GM18520 (cell line): ENCODE measurements around the gene RMRP.
"Not testable (repeated sequence)": the region's sequence is repeated elsewhere in the genome, so short reads cannot be mapped to it uniquely, and the experiment has no call there.

Source experiments
- ATAC-seq: cut with Tn5 transposase; IDR thresholded peaks from one replicate; pipeline ENCODE4 v1.9.1; 2021; ENCODE audit not compliant: unreplicated experiment

RMRP gene

DNA sequence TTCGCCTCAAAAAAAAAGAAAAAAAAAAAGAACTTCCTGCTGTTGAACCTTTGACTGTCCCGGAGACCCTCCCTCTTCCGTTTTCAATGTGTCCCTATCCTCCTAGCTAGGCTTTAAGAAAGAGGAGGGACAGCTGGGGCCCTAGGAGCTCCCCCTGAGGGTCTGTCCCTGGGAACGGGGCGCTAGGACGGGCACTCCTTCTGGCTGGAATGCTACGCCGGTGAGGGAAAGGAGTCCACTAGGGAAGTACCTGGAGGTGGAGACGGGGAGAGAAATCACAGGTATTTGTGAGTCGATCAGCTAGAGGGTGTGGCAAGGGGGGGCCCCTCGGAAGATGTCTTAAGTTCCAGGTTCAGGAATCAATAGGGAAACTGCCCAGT lies 11.7 kb downstream of the RMRP start:
- no peak for ATAC-seq

DNA sequence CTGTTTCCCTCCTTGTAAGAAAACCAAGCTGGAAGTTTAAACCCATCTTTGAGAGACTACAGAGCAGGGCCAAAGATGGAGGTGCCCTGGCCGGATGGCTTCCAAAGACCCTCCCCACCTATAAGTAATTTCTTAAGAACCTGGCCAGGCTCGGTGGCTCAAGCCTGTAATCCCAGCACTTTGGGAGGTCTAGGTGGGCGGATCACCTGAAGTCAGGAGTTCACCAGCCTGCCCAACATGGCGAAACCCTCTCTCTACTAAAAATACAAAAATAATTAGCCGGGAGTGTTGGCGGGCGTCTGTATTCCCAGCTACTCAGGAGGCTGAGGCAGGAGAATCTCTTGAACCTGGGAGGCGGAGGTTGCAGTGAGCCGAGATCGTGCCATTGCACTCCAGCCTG lies 12.1 kb downstream of the RMRP start:
- ATAC-seq = not testable (repeated sequence)

GRCh38 chr9:35643046-35643445 lies 14.8 kb downstream of the RMRP start:
- no peak for ATAC-seq

DNA sequence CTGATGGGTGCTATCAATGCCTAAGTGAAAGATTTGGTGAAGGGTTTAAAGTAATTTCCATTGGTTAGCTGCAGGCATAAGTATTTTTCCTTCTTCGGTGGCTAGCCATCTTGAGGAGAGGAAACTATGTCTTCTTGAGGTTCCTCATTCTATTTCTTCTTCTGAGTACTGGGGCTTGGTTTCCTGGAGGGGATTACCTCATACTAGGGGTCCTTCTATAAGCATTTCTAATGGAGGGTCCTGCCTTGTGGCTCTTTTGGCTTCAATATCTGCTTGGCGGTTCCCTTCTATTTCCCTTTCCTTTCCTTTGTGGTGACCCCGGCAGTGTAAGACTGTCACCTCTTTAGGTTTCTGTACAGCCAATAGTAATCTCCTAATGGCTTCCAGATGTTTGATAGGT lies 16.3 kb downstream of the RMRP start:
- not testable (repeated sequence) for ATAC-seq

GRCh38 chr9:35640431-35640830 lies 17.4 kb downstream of the RMRP start:
- not testable (repeated sequence) for ATAC-seq

DNA sequence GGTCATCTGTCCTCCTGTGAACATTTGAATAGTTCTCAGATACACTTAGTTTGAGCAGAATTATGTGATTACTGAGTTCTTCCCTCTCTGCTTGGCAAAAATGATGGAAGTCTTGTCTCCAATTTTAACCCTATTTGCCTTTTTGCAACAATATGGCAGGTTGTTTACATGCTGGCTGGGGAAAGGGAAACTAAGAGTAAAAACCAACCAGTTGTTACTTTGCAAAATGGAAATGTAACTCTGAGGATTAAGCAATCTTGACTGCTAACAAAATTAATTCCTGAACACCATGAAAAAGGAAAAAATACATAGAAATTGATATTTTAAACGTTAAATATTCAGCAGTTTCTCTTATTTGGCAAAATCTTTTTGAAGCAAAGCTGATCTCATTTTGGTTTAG lies 18.2 kb downstream of the RMRP start:
- ATAC-seq = no peak

DNA sequence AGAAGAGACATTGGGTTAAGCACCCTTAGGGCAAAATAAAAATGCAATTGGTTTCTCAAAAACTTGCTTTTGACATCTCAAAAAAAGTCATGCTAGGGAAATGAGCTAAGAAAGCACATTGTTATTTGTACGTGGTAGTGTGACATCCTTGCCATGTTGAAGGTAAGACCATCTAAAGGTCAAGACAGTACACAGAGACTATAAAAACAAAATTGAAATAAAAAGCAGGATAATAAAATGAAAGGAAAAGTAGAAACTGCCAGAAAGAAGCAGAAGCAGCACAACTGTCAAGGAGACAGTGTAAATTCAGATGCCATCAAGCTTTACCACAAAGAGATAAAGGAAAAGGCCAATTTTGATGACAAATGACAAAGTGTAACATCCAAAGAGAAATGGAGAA lies 18.6 kb downstream of the RMRP start:
- not testable (repeated sequence) for ATAC-seq

DNA sequence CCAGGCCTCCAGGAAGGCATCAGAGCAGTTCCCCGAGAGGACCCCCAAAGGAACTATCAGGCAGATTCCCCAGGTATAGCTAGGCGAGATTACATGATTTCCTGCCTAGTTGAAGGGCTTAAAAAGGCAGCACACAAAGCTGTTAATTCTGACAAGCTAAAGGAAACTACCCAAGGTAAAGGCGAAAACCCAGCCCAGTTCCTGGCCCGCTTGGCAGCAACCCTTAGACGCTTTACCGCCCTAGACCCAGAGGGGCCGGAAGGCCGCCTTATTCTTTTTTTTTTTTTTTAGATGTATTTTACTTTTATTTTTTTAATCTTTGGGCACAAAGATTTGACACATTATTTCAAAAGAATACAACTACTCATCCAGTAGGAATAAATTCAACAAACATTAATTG lies 19.1 kb downstream of the RMRP start:
- not testable (repeated sequence) for ATAC-seq

DNA sequence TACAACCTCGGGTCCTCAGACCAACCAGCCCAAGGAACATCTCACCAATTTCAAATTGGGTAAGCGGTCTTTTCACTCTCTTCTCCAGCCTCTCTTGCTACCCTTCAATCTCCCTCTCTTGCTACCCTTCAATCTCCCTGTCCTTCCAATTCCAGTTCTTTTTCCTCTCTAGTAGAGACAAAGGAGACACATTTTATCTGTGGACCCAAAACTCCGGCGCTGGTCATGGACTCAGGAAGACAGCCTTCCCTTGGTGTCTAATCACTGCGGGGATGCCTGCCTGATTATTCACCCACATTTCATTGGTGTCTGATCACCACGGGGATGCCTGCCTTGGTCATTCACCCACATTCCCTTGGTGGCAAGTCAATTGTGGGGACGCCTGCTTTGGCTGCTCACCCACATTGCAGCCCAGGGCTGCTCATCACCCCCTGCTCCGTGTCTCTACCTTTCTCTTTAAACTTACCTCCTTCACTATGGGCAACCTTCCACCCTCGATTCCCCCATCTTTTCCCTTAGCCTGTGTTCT lies 20.3 kb downstream of the RMRP start:
- ATAC-seq = not testable (repeated sequence)

GRCh38 chr9:35636877-35637246 lies 21.0 kb downstream of the RMRP start:
- ATAC-seq = not testable (repeated sequence)

DNA sequence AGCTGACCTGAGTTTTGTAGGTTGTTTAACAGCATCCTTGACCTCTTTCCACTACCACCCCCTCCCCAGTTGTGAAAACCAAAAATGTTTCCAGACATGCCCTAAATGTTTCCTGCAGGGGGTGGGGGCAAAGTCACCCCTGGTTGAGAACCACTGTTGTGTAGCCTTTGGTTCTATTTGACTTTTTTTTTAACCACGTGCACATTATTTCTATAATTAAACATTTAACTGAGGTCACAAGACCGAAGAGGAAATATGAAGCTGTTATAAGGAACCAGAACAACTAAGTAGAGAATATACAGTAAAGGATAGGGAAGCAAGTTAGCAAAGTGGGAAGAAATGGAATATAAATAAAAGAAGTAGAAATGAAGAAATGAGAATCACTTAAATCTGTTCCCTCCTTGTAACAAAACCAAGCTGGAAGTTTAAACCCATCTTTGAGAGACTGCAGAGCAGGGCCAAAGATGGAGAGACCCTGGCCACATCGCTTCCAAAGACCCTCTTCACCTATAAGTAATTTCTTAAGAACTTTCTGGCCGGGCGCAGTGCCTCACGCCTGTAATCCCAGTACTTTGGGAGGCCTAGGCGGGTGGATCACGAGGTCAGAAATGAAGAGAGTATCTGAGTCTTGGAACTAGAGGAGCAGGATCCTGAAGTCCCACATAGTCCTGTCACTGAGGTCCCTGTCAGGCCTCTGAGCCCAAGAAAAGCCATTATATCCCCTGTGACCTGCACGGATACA lies 21.5 kb downstream of the RMRP start:
- ATAC-seq = no peak

- ATAC-seq = no peak
These were observed 22.1 kb downstream of the RMRP start for GRCh38 chr9:35635730-35636129.

GRCh38 chr9:35629597-35629996 lies 28.2 kb downstream of the RMRP start:
- ATAC-seq = no peak

DNA sequence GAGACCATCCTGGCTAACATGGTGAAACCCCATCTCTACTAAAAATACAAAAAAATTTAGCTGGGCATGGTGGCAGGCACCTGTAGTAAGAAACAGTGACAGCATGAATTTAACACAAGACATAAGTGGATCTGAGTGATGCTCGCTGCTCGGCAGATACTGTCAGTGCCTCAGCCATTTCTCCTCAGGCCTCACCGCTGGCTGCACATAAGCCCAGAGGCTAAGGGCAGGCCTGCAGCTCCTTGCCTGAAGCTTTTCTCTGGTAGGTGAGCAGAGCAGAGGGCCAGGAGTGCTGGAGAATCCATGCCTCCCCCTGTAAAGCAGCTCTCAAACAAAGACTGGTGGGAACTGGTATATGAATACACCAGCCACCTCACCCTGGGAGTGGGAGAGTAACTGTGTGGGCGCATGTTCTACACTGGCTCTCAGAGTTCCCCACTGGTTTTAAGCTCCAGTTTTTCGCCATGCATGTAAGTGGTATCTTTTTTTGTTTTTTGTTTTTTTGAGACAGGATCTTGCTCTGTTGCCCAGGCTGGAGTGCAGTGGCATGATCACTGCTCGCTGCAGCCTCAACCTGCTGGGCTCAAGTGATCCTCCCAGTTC lies 29.3 kb downstream of the RMRP start:
- ATAC-seq = no peak

DNA sequence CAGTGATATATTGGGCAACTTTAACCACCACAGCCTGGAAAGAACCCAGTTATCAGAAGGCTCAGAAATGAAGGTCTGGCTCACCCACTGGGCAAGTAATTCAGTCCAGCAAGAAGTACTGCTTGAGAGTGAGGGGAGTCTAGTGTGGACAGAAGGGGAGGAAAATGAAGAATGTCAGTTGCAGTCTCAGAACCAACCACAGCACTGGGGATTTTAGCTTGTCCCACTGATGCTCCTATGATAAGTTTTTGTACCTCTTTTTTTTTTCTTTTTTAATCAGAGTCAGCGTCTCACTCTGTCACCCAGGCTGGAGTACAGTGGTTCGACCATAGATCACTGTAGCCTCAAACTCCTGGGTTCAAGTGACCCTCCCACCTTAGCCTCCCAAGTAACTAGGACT lies 30.2 kb downstream of the RMRP start:
- no peak for ATAC-seq

DNA sequence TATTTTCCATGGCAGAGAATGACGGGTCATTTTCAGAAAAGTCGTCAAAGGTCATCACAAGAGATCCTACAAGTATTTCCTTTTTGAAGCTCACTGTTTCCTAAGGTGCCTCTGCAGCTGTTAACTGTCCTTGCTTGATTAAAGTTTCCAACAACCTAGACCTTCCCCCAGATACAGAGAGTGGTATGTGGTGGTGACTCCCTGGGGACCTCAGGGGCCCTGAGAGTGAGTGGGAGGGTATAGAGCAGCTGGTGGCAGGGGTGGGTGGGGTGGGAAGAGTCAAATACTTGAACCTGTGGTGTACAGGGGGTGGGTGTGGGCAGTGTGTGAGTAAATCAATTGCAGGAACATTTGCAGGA lies 38.0 kb downstream of the RMRP start:
- ATAC-seq = no peak

GRCh38 chr9:35618854-35619799 lies 38.7 kb downstream of the RMRP start:
- ATAC-seq = no peak

DNA sequence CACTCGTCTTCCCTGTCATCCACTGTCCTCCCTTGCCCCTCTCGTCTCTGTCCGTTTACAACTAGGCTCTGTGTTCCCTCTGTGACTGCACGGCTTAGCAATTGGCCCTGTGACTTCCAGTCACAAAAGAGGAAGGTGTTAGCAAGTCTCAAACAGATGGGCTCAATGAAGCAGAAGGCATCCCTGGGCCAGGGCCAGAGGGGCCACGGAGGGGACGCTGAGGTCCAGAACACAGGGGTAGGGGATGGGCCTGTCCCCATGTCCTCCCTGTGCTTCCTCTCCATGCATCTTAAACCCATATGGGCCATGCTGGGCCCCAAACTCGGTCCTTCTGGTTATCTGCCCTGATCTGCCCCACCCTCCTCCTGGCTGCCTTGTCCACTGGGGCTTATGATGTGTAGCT lies 39.5 kb downstream of the RMRP start, which contains the start of gene CD72:
TSS of gene CD72 (minus strand) at position 89 of the 403 bp plus-strand sequence. CDS start 110 bp downstream, outside the sequence.
- no peak for ATAC-seq

DNA sequence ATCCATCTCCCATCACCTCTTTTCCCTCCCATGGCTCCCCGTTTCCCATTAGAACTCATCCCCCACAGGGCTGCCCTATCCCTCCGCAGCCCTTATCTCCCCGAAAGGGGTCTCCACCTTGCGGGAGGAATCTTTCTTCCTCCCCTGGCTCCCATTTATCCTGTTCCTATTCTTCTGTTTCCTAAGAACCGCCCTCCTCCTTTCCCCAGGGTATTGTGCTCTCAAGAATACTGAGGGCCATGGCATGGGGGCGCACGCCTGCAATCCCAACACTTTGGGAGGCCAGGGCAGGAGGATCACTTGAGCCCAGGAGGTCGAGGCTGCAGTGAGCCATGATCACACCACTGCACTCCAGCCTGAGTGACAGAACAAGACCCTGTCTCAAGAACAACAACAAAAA lies 40.3 kb downstream of the RMRP start:
- no peak for ATAC-seq

DNA sequence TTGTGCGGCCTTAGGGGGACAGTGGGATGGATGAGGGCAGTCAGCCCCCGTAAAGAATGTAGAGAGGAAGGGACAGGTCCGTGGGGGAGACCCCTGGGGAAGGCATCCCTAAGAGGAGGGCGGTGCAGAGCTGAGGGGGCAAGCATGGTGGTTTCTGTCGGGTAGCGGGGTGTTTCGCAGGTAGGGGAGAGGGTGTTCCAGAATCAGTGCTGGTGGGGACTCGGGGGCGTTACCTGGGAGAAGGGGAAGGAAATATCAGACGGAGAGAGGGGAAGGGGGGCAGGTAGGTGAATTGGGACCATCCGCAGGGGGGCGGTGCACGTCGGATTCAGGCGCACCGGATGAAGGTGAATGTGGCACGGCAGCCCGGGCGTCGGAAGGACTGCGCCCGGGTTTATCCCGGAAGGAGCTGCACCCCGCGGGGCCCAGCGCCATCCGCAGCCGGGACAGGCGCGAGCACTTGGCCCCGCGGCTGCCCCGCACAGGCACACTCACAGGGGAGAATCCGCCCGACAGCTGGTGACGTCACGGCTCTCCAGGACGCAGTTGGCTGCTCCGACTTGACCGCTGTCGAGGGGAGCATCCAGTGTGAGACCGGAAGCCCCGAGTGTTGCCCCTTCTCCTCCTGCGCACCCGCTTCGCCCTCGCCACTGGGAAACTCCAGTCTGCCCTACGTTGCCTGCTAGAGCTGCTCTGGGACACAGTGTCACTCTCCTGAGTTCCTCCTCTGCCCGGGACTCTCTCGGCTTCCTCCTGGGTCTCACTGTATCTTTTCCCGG lies 40.9 kb downstream of the RMRP start:
- ATAC-seq = peak; percentile 35
